PFSK-1 (cell line): ENCODE measurements around the gene THSD4.

ENCODE experiments used
- FOXP2 ChIP-seq: optimal IDR thresholded peaks from 2 replicates; pipeline ENCODE3; 2011; ENCODE audit warnings: borderline replicate concordance, control low read depth, inconsistent platforms; ENCODE audit not compliant: insufficient read depth; ENCODE audit errors: extremely low read length, extremely low read depth
- POLR2AphosphoS5 ChIP-seq: IDR thresholded peaks from 2 replicates; pipeline ENCODE4 v1.6.1; 2012; ENCODE audit warnings: low read depth, mild to moderate bottlenecking, control low read depth, low read length, moderate library complexity
- REST ChIP-seq, 2 experiments: IDR thresholded peaks; 2 replicates each; pipeline versions ENCODE4 v1.6.1 to v1.8.0; 2011 to 2012; ENCODE audit warnings: low read depth in 2 of 2, low read length in 2 of 2, control low read depth in 1 of 2, inconsistent platforms in 1 of 2, mild to moderate bottlenecking in 1 of 2, moderate library complexity in 1 of 2; ENCODE audit not compliant: insufficient read depth in 1 of 2
- SIN3A ChIP-seq: IDR thresholded peaks from 2 replicates; pipeline ENCODE4 v1.6.1; 2012; ENCODE audit warnings: mild to moderate bottlenecking, low read length, moderate library complexity, borderline replicate concordance; ENCODE audit not compliant: insufficient read depth
- TAF1 ChIP-seq: IDR thresholded peaks from 2 replicates; pipeline ENCODE4 v1.6.1; 2012; ENCODE audit warnings: low read length, control low read depth, borderline replicate concordance; ENCODE audit not compliant: insufficient read depth

The THSD4 gene

GRCh38 chr15:71713191-71713809 lies 598.0 kb downstream of the THSD4 start:
- TF ChIP-seq POLR2AphosphoS5 (no peak), SIN3A (no peak), REST (IDR thresholded peaks at IDR 0.05; ENCODE audit: insufficient read depth in 1 of 2, low read depth in 2 of 2, low read length in 2 of 2) (no peak), FOXP2 (no peak), TAF1 (no peak)

- TF ChIP-seq FOXP2, result no peak
- no peak for TF ChIP-seq SIN3A
- TF ChIP-seq REST (IDR thresholded peaks at IDR 0.05; ENCODE audit: insufficient read depth in 1 of 2, low read depth in 2 of 2, low read length in 2 of 2), result no peak
- no peak for TF ChIP-seq POLR2AphosphoS5
- TF ChIP-seq TAF1, result no peak
Observed at GRCh38 chr15:71715914-71716313, 600.6 kb downstream of the THSD4 start.

- TF ChIP-seq TAF1 (no peak), POLR2AphosphoS5 (no peak), REST (IDR thresholded peaks at IDR 0.05; ENCODE audit: insufficient read depth in 1 of 2, low read depth in 2 of 2, low read length in 2 of 2) (no peak), SIN3A (no peak), FOXP2 (no peak)
Observed at GRCh38 chr15:71716990-71717389, 601.7 kb downstream of the THSD4 start.

GRCh38 chr15:71718116-71718910 lies 603.0 kb downstream of the THSD4 start:
- TF ChIP-seq SIN3A (no peak), FOXP2 (no peak), POLR2AphosphoS5 (no peak), REST (IDR thresholded peaks at IDR 0.05; ENCODE audit: insufficient read depth in 1 of 2, low read depth in 2 of 2, low read length in 2 of 2) (no peak), TAF1 (no peak)
